Activated naive CD8-positive, alpha-beta T cell treated with anti-CD3 and anti-CD28 coated beads, Interleukin-2, amount 50 U/mL, for 16 hours (primary cell): ENCODE results near the gene DBH.
A peak's percentile ranks its signal among the peaks of the same experiment; 100 is the strongest.

Source experiments
- DNase-seq: peaks from one replicate; pipeline ENCODE4 v3.0.0-alpha.2; 2020; ENCODE audit warnings: low read depth, low spot score

Gene DBH

GRCh38 chr9:133604214-133604613 is 31.9 kb upstream of the DBH start:
- no peak for DNase-seq

DNA sequence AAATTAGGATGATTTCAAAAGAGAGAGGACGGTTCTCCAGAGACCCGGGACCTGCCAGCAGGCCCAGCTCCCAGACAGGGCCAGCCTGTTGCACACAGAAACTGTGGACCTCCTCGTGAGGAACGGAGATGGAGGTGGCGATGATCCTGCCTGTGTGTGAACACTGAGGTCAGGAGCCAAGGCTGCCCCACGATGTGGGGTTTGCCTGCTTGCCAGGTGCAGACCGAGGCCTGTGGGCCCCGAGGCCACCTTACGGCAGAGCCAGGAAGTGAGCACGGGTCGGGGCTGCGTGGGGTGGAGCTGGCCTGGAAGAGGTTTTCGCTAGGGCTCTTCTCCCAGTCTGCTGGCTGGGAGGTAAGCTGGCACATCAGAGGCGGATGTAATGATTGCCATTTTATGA is 31.3 kb upstream of the DBH start:
- no peak for DNase-seq

DNA sequence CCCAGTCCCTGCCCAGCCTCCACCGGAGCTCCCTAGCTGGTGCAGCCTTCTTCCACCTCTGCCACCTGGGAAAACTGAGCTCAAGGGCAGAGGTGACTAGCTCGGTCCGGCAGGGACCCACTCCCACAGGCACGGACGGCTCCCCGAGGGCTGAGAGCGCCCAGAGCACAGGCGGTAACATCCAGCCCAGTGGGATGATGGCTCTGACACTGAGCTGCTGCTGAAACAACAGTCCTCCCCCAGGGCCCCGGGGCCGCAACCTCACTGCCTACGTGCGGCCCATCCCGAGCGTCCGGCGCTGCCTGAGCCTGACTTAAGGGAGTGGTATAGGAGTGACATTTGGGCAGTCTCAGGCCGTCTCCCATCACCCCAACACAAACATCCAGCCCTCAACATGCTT is 30.7 kb upstream of the DBH start:
- no peak for DNase-seq

DNA sequence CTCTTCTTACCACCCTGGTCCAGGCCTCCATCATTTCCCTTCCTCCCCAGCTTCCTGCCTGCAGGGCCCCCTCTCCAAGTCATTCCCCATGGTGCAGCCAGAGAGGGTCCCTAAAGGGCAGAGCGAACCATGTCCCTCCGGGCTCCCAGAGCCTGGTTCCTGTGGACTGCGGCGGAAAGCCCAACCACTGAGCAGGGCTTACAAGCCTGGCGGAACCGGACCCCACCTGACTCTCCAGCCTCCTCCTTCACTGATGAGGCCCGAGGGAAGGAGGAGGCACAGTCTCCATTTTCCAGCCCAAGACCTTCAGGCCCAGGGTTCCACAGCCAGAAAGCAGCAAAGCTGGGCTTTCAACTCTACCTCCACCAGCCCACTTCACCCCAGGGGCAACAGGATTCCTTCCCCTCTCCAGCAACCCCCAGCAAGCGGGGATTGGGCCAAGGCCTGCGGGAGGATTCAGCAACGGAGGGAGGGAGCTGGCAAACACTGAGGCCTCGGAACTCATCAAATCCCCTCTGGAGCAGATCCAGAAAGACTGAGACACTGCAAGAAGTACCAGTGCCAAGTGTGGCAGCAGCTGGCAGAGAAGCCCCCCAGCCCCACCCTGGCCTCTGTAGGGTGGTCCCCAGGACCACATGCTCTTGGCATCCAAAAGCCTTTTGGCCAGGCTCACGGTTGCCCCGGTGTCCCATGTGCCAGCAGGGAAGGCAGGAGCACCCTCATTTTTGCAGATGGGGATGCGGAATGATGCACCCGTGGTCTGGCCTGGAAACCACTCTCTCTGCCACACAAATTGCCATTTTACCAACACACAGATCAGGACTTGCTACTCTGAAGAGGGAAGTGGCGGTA is 30.1 kb upstream of the DBH start:
- no peak for DNase-seq

GRCh38 chr9:133606708-133607025 is 29.5 kb upstream of the DBH start:
- no peak for DNase-seq

DNA sequence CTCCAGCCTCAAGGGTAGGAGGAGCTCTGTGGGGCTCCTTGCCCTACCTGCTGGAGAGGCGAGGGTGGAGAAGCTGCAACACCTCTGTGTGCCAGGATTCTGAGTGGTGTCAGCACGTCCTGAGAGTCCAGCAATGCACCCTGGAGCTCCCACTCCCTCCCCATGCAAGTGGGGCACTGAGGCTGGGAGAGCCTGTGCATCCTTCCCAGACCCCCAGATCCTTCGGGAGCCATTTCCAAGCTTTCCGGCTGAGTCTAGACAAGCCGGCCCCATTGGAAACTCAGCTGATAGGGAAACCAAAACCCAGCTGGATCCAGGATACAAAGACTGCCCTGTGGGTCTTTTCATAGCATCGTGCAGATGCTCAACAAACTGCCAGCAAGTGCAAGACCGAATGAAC is 28.8 kb upstream of the DBH start:
- no peak for DNase-seq

- no peak for DNase-seq
Observed at GRCh38 chr9:133607976-133608375, 28.2 kb upstream of the DBH start.

- no peak for DNase-seq
Observed at GRCh38 chr9:133608382-133608781, 27.8 kb upstream of the DBH start.

GRCh38 chr9:133608889-133609288 is 27.3 kb upstream of the DBH start:
- no peak for DNase-seq

DNA sequence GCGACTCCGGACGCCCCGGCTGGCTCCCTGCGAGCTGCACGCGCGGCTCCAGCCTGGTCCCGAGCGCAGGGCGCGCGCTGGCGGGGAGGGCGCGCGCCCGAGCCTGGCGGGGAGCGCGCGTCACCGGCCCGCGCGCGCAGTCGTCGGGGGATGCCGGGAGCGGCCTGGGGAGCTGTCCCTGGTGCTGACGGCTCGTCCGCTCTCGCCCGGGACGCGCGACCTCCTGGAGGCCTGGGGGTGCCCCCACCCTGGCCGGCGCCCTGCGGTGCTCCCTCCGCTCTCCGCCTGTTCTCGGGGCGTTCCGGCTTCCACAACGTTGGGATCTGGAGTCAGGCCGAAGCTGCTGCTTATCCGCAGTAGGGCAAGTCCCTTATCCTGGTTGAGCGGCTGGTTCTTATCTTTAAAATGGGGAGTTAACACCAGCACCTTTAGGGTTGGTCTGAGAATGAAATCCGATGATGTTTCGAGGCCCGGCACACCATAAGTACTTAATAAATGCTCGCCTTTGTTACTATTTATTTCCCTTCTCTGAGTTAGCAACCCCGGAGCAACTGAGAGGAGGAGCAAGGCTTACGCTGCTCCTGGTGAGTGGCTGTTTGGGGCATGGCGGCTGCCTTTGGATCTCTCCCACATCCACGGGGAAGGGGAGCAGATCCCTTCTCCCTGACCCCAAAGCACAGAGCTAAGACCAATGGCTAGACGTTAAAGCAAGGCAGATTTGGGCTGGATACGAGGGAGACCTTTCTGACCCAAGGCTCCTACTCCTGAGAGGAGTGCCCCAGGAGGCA is 26.7 kb upstream of the DBH start, which contains the start of gene FAM163B:
TSS of gene FAM163B (minus strand) at position 79 of the 788 bp plus-strand sequence. CDS start 29,166 bp downstream, outside the sequence.
- no peak for DNase-seq

DNA sequence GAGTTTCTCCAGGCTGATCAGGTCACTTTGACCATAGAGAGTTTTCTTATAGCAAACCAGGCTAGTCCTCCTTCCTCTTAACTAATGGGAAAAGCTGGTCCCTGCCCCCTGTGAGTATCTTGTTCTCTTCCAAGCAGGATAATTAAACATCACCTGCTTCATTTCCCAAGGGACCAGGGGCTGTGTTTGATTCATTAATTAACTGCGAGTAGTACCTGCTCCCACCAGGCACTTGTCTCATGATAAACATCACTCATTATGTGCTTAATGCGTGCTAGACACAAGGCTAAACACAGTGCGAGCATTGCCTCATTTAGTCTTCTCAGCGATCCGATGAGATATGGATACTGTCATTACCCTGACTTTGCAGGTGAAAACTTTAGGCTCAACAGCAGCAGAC is 25.3 kb upstream of the DBH start:
- DNase-seq: no peak

GRCh38 chr9:133612051-133612450 is 24.1 kb upstream of the DBH start:
- no peak for DNase-seq

GRCh38 chr9:133612816-133613215 is 23.3 kb upstream of the DBH start:
- no peak for DNase-seq

GRCh38 chr9:133613432-133613831 is 22.7 kb upstream of the DBH start:
- no peak for DNase-seq

DNA sequence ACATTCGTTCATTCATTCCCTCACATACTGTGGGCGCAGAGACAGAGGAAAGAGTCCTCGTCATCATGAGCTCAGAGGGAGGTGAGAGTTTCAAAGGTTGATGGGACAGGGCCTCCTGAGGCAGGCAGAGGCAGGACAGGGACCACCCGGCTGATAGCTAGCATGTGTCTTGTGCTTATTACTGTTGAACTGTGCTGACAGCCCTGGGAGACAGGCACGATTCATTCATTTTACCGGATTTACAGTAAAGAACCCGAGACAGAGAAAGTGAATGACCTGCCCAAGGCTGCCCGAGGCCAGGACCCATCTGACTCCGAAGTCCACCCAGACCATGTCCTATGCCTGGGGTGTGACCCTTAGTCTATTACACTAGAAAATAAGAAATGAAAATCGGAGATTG is 22.1 kb upstream of the DBH start:
- no peak for DNase-seq

DNA sequence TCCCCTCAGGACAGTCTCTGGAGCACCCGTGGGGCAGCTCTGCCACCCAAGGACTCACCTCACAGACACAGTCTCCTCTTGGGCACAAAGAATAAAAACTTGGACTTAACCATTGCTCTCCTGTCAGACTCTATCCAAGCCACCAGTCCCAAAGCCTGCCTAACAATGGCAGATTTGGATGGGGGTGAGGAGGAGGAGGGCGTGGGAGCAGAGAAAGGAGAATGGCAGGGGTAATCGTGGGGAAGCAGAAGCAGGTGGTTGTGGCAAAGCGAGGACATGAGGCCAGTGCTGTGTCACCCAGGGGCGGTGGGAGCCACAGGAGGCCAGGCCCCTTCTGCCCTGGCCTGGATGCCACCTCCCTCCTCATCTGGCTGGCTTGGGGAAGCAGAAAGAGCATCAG is 21.5 kb upstream of the DBH start:
- no peak for DNase-seq

- DNase-seq: no peak
Observed at GRCh38 chr9:133615186-133615585, 21.0 kb upstream of the DBH start.

DNA sequence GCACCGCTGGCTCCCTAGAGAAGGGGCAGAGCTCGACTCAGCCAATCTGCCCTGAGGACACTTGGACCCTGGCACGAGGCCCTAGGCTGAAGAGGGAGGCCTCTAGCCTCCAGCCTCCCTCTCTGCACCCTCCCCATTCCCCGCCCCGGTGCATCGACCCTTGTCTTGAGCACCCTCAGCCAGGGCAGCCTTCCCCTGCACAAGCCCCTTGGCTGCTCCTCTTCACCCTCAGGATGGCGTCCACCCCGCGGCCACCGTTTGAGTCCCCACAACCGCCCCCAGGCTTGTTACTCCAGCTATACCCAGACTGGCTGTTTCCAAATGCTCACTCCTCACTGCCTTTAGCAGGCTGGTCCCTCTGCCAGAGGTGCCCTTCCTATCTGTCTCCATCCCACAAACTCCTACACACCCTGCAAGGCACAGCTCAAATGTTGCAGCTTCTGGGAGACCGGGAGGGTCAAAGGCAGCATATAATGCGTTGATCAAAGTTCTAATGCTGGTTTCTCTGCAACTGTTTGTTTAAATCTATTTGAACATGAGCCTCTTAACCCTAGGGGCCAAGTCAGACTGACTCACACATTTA is 20.5 kb upstream of the DBH start:
- no peak for DNase-seq

DNA sequence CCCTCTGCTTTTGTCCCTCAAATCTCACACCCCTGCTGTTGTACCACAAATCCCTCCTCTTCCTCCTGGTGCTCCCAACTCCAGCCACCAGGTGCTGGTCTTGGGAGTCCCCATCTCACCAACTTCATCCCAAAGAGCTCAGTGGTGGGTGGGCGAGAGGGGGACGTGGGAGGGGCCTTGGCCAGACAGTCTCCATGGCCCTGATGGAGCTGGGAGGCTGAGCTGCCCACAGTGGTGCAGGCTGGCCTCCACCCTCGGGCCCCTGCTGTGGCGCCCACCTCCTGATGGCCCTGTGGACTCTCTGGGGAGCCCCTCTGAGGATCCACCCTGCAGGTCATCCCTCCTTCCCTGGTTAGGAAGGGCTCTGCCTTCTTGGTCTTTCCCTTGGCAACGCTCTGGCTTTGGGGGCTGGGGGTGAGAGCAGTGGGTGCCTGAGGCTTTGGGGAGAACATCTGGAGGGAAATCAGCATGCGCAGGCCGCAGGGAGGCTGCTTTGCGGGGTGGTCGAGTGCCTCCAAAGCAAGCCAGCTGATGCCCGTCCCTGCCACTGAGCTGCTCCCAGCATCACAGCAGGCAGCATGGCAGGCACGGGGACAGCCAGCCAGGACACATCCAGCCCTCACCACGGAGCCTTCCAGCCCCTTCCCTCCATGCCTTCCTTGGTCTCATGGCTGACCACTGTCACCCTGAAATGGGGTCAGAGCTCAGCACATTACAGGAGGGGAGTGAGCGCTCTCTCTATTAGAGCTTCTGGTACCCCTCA is 19.3 kb upstream of the DBH start:
- no peak for DNase-seq

DNA sequence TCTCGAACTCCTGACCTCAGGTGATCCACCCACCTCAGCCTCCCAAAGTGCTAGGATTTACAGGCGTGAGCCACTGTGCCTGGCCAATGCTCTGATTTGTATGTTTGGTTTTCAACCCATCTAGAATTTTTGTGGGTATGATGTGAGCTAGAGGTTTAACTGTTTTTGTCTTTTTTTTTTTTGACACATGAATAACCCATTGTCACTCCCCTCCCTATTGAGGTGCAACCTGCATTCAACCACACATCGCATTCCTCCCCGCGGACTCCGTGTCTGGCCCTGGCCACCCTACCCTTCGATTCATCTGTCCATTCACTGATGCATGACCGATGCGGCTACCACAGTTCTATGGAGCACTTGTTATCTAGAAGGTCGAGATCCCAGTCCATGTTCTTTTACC is 17.4 kb upstream of the DBH start:
- no peak for DNase-seq

- peak; percentile 12 for DNase-seq
Observed at GRCh38 chr9:133619791-133620190, 16.4 kb upstream of the DBH start.

DNA sequence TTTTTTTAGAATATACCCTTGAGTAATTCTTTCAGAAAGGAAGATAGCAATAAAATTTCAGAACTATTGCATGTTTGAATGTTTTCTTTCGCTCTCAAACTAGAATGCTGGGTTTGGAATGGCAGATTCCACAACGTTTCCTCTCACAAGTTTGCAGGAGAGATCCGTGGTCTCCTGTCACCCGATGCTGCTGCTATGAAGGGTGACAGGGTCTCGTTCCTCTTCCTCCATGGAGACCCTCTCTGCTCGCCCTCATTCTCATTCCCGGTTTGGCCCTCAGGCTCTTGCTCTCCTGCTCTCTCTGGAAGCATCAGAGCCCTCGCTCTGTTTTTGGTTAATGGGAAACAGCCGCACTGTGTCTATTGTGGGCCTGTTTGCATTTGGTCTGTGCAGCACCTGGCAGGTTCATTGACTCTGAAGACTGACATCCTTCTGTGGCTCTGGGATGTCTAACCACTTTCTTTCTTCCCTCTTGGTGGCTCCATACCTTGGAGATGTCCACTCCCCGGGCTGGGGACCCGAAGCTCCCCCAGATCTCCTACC is 14.4 kb upstream of the DBH start:
- DNase-seq: no peak
